ENCODE measurements around the gene FERMT2. TPM values are rescaled to one million over a fixed set of nuclear protein-coding genes. Genes with fewer than 3 reads are reported as not detected.

Gene FERMT2
- total and polyA plus RNA-seq, 12 donors, result 22.8 to 53.8 (median 40.1) TPM

- H3K36me3 ChIP-seq (replicated peaks in 1 of 2), result peaks cover 0 to 31% of the 10 kb centered on the region in 2 donors
These were observed 74.0 kb downstream of the FERMT2 start for GRCh38 chr14:52876806-52877205.

GRCh38 chr14:52876311-52876710 lies 74.5 kb downstream of the FERMT2 start:
- intact Hi-C loops (cut with DNase I), result no loop called here
- Histone ChIP-seq H3K4me1 (replicated peaks in 1 of 2) (no peaks in the 10 kb centered on the region), H3K4me3 (no peak overlapping the region), H3K27me3 (no peaks in the 10 kb centered on the region), H3K36me3 (replicated peaks in 1 of 2) (peaks cover 0 to 36% of the 10 kb centered on the region in 2 donors), H3K9me3 (replicated peaks in 1 of 3) (no peaks in the 10 kb centered on the region), H3K27ac (no peak overlapping the region)
- WGBS, 4 donors, result 84 to 97% (median 91%) methylated on average over 1 of the region's 1 CpG
- DNase-seq, result no peak
- TF ChIP-seq CTCF (IDR thresholded peaks at IDR 0.05) (no peak), POLR2A (IDR thresholded peaks at IDR 0.05) (no peak)

More at GRCh38 chr14:52876806-52877205, 74.0 kb downstream of the FERMT2 start:
- no peaks in the 10 kb centered on the region for H3K4me1 ChIP-seq (replicated peaks in 1 of 2)
- H3K4me3 ChIP-seq, result no peak overlapping the region
- H3K27me3 ChIP-seq, result no peaks in the 10 kb centered on the region
- H3K27ac ChIP-seq, result peak overlapping the region in 2 of 5 donors; percentile 2 to 10
- intact Hi-C loops (cut with DNase I), result no loop called here
- TF ChIP-seq POLR2A (IDR thresholded peaks at IDR 0.05), result no peak
- H3K9me3 ChIP-seq (replicated peaks in 1 of 3), result no peaks in the 10 kb centered on the region
- WGBS, 4 donors, result 66 to 85% (median 72%) methylated on average over 2 of the region's 2 CpGs
- DNase-seq, result no peak

- Histone ChIP-seq H3K4me1 (replicated peaks in 1 of 2) (no peaks in the 10 kb centered on the region), H3K27me3 (no peaks in the 10 kb centered on the region), H3K4me3 (no peak overlapping the region), H3K36me3 (replicated peaks in 1 of 2) (peaks cover 0 to 41% of the 10 kb centered on the region in 2 donors), H3K9me3 (replicated peaks in 1 of 3) (no peaks in the 10 kb centered on the region), H3K27ac (no peak overlapping the region)
- no peak for DNase-seq
- intact Hi-C loops (cut with DNase I), result no loop called here
- 86 to 94% (median 92%) methylated on average over 4 of the region's 4 CpGs for WGBS, 4 donors
- TF ChIP-seq CTCF (IDR thresholded peaks at IDR 0.05) (no peak), POLR2A (IDR thresholded peaks at IDR 0.05) (no peak)
These were observed 75.1 kb downstream of the FERMT2 start for GRCh38 chr14:52875707-52876106.

- H3K27ac ChIP-seq, result no peak overlapping the region
These were observed 76.5 kb downstream of the FERMT2 start for GRCh38 chr14:52874389-52874788.

More at GRCh38 chr14:52874389-52874788, 76.5 kb downstream of the FERMT2 start:
- Histone ChIP-seq H3K4me1 (replicated peaks in 1 of 2) (no peaks in the 10 kb centered on the region), H3K27me3 (no peaks in the 10 kb centered on the region), H3K4me3 (no peak overlapping the region), H3K36me3 (replicated peaks in 1 of 2) (peaks cover 0 to 52% of the 10 kb centered on the region in 2 donors), H3K9me3 (replicated peaks in 1 of 3) (no peaks in the 10 kb centered on the region)
- TF ChIP-seq CTCF (IDR thresholded peaks at IDR 0.05), result no peak
- no peak for TF ChIP-seq POLR2A (IDR thresholded peaks at IDR 0.05)
- no peak for DNase-seq
- intact Hi-C loops (cut with DNase I), result no loop called here
- 88 to 97% (median 90%) methylated on average over 1 of the region's 1 CpG for WGBS, 4 donors
